K562 (cell line): Measurements from ENCODE around the gene PPP1R36. TPM values are rescaled to one million over a fixed set of nuclear protein-coding genes. Genes with fewer than 3 reads are reported as not detected.

Experiments
- CEBPB ChIP-seq: fragments of 450-650 bp; IDR thresholded peaks from 2 replicates; pipeline ENCODE4 v1.6.1; 2016; ENCODE audit warnings: missing genetic modification characterization, missing compliant biosample characterization
- CEBPG ChIP-seq, 3 experiments: fragments of 200-800 bp in 1 of 3; sonication (Bioruptor generic) in 1 of 3; sonication (generic) in 1 of 3; formaldehyde crosslinking in 1 of 3; IDR thresholded peaks in 2 of 3; conservative IDR thresholded peaks in 1 of 3; 2 replicates each; pipeline versions ENCODE4 v1.6.1 to v1.8.0; 2016 to 2022; ENCODE audit warnings: missing compliant biosample characterization in 2 of 3, missing genetic modification characterization in 2 of 3, mild to moderate bottlenecking in 1 of 3, missing genetic modification reagents in 1 of 3
- RCOR1 ChIP-seq, 2 experiments: IDR thresholded peaks; 2 replicates each; pipeline ENCODE4 v1.6.1; 2012; ENCODE audit warnings: low read depth in 2 of 2, low read length in 2 of 2, borderline replicate concordance in 1 of 2, improper control_type of control experiment in 1 of 2
- SMARCA4 ChIP-seq: fragments of 450-650 bp; IDR thresholded peaks from 2 replicates; pipeline ENCODE4 v1.6.1; 2016
- ZBTB1 ChIP-seq: sonication (generic); formaldehyde crosslinking; IDR thresholded peaks from 2 replicates; pipeline ENCODE4 v1.8.1; 2023; ENCODE audit warnings: missing genetic modification reagents, low read depth, mild to moderate bottlenecking, borderline replicate concordance
- ZNF253 ChIP-seq: fragments of 250-450 bp; sonication (Bioruptor Pico); conservative IDR thresholded peaks from 2 replicates; pipeline ENCODE4 v1.6.1; 2021; ENCODE audit warnings: mild to moderate bottlenecking
- polyA plus RNA-seq, 8 experiments: library from polyadenylated mRNA; depleted of rRNA in 4 of 8; stranded (reverse) in 5 of 8; unstranded in 3 of 8; fragments of >200 nt; fragmentation: Nextera tagmentation in 2 of 8; fragmentation: Illumina TruSeq in 1 of 8; extraction: Ambion mirVana in 2 of 8; extraction: Trizol in 1 of 8; gene quantifications; 2 replicates each; pipeline versions ENCODE4 v1.2.1 to v1.2.3, GENCODE V29; 2011 to 2014; ENCODE audit warnings: inconsistent platforms in 1 of 8, missing spikeins in 1 of 8
- total RNA-seq, 7 experiments: library from RNA; depleted of rRNA in 6 of 7; stranded (reverse); fragments of >200 nt in 6 of 7; fragmentation: Illumina TruSeq in 2 of 7; extraction: Trizol in 2 of 7; gene quantifications; 2 replicates each; pipeline versions ENCODE4 v1.2.1 to v1.2.3, GENCODE V29; 2011 to 2021; ENCODE audit warnings: low replicate concordance in 1 of 7
- TF ChIP-seq, protein P1 (sequence below), 2 experiments: fragments of 450-650 bp in 1 of 2; sonication (generic) in 1 of 2; formaldehyde crosslinking in 1 of 2; IDR thresholded peaks in 1 of 2; conservative IDR thresholded peaks in 1 of 2; 2 replicates each; pipeline versions ENCODE4 v1.6.1 to v1.8.1; 2016 to 2023; ENCODE audit warnings: mild to moderate bottlenecking in 2 of 2, moderate library complexity in 2 of 2, inconsistent platforms in 1 of 2, missing genetic modification reagents in 1 of 2
- TF ChIP-seq, protein P2 (sequence below): fragments of 450-650 bp; IDR thresholded peaks from 2 replicates; pipeline ENCODE4 v1.6.1; 2016

Gene PPP1R36
- total and polyA plus RNA-seq, 9 of the 15 experiments (the other 6 are each of a cell fraction or from before 2014, with no cell fraction given): 0.29 TPM; not detected in 8

DNA sequence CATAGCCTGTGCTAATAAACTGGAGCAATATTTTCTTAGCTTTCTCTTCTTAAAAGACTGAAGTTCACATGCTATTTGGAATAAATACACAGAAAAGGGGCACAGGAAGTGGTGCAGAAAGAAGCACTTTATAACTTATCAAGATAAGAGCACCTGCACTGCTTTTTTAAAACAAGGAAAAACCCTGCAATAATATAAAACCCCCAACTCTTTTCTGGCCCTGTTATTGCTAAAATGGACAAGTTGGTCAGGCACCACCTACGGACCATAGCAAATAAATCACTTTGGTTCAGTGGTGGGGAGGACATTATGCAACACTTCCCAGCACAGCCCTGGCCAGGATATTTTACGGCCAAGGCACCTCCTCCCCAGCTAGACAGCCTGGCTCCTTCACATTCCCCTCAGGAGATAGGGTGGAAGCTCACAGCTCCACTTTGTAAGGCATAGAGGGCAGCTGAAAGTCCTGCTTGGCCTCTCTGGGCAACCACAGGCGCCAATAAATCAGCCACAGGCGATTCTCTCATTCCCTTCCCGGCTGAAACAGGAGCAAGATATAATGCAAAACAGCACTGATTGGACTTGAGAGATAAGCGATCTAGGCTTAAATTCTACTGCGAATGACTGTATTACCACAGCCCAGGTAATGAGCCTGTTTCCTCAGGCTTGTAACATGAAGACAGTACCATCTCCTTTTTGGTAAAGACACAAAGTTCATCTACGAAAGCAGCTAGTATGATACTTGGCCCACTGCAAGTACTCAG lies 48.2 kb upstream of the PPP1R36 start (continued):
- peak; percentile 38; the same call in 1 of the 2 replicates for TF ChIP-seq CEBPG (CRISPR knock-in tag; IDR thresholded peaks at IDR 0.05)
- TF ChIP-seq CEBPG (tag; conservative IDR thresholded peaks at IDR 0.05 in 1 of 2, IDR thresholded peaks at IDR 0.05 in 1 of 2): peak; percentile 67 to 68
- TF ChIP-seq, protein P1, sequence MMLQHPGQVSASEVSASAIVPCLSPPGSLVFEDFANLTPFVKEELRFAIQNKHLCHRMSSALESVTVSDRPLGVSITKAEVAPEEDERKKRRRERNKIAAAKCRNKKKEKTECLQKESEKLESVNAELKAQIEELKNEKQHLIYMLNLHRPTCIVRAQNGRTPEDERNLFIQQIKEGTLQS (IDR thresholded peaks at IDR 0.05): 0 out of 2 replicates have a peak, but pooled peaks have one; percentile 15
- TF ChIP-seq, protein P1 (CRISPR knock-in tag; conservative IDR thresholded peaks at IDR 0.05): no peak
- TF ChIP-seq, protein P2, sequence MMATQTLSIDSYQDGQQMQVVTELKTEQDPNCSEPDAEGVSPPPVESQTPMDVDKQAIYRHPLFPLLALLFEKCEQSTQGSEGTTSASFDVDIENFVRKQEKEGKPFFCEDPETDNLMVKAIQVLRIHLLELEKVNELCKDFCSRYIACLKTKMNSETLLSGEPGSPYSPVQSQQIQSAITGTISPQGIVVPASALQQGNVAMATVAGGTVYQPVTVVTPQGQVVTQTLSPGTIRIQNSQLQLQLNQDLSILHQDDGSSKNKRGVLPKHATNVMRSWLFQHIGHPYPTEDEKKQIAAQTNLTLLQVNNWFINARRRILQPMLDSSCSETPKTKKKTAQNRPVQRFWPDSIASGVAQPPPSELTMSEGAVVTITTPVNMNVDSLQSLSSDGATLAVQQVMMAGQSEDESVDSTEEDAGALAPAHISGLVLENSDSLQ: peak; percentile 30; the same call in 1 of the 2 replicates
- TF ChIP-seq ZNF253: no peak
- TF ChIP-seq RCOR1 (IDR thresholded peaks at IDR 0.05; ENCODE audit: borderline replicate concordance in 1 of 2, low read depth in 2 of 2, low read length in 2 of 2): peak in 1 of 2 experiments; percentile 39; a peak in 1 of 4 replicates
- TF ChIP-seq CEBPB (tag): peak; percentile 89
- no peak for TF ChIP-seq ZBTB1 (CRISPR knock-in tag)
- 0 out of 2 replicates have a peak, but pooled peaks have one; percentile 17 for TF ChIP-seq SMARCA4
